Measurements from ENCODE around the gene HIVEP2.

Gene HIVEP2

DNA sequence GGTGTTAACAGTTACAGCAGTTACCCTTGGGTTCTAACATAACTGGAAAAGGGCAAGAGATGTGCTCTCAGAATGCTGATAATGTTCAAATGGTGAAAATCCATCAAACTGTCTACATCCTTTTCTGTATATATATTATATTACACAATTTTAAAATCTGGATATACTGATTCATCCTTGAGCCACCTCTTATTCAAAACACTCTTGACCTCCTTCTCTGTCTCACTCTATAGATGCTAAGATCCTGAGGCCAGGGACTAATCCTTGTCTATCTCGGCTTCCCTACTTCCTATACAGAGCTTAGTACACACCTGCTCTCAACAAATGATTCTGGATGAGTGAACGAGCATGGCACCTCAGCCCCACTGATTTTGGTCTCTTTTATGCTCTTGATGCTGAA lies 47.3 kb downstream of the HIVEP2 start:
- H3K9me3 ChIP-seq (ENCODE audit: control insufficient read depth, low read length) = no peaks in the 10 kb centered on the region
- H3K4me1 ChIP-seq (ENCODE audit: control insufficient read depth, insufficient read depth, low read length, poor library complexity, severe bottlenecking) = peaks cover 48% of the 10 kb centered on the region
- no peaks in the 10 kb centered on the region for H3K27me3 ChIP-seq (replicated peaks; ENCODE audit: control insufficient read depth, insufficient read depth, low read length, poor library complexity, severe bottlenecking)
- no peak overlapping the region for H3K27ac ChIP-seq (ENCODE audit: insufficient read depth, low read length, poor library complexity, severe bottlenecking)
- H3K36me3 ChIP-seq (ENCODE audit: control insufficient read depth, insufficient read depth, low read length) = no peaks in the 10 kb centered on the region
- no peak for DNase-seq
- H3K4me3 ChIP-seq (ENCODE audit: insufficient read depth, low read depth, low read length, poor library complexity, severe bottlenecking) = no peak overlapping the region

DNA sequence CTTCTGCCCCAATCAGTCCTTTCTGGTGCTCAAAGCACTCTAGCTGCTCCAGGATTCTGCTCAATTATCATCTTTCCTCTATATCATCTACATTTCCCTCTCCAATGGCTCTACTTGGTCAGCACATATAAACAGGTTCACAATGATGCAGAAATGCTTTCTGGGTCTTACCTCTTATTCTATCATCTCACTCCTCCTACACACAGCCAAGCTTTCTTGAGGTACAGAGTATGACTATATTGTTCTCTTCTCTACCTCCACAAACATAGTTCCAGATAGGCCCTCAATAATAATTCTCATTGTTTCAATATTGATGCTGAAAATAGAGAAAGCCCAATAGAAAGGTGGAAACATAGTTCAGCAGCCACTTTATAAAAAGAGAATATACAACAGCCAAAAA lies 48.2 kb downstream of the HIVEP2 start:
- H3K4me1 ChIP-seq (ENCODE audit: control insufficient read depth, insufficient read depth, low read length, poor library complexity, severe bottlenecking) = peaks cover 43% of the 10 kb centered on the region

DNA sequence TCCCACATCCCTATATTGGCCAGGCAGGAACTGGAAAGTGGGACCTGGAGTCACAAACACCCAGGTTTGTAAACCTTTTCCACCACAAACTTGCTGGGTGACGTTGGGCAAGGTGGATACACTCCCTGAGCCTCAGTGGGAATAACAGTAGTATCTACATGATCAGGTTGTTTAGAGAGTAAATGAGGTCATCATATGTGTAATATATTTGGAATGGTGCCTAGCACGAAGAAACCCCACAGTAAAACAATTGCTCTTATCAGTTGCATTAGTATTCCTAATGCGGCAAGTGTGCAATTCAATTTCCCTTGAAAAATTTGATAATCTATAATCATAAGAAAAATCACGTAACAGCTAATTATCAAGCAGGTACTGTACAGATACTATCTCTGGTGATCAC lies 51.9 kb downstream of the HIVEP2 start:
- Histone ChIP-seq H3K27ac (ENCODE audit: insufficient read depth, low read length, poor library complexity, severe bottlenecking) (no peak overlapping the region), H3K36me3 (ENCODE audit: control insufficient read depth, insufficient read depth, low read length) (no peaks in the 10 kb centered on the region), H3K27me3 (replicated peaks; ENCODE audit: control insufficient read depth, insufficient read depth, low read length, poor library complexity, severe bottlenecking) (no peaks in the 10 kb centered on the region), H3K9me3 (ENCODE audit: control insufficient read depth, low read length) (no peaks in the 10 kb centered on the region), H3K4me1 (ENCODE audit: control insufficient read depth, insufficient read depth, low read length, poor library complexity, severe bottlenecking) (peaks cover 36% of the 10 kb centered on the region), H3K4me3 (ENCODE audit: insufficient read depth, low read depth, low read length, poor library complexity, severe bottlenecking) (no peak overlapping the region)
- DNase-seq = no peak

More for the DNA sequence above, 48.2 kb downstream of the HIVEP2 start:
- Histone ChIP-seq H3K9me3 (ENCODE audit: control insufficient read depth, low read length) (no peaks in the 10 kb centered on the region), H3K36me3 (ENCODE audit: control insufficient read depth, insufficient read depth, low read length) (no peaks in the 10 kb centered on the region), H3K27me3 (replicated peaks; ENCODE audit: control insufficient read depth, insufficient read depth, low read length, poor library complexity, severe bottlenecking) (no peaks in the 10 kb centered on the region), H3K4me3 (ENCODE audit: insufficient read depth, low read depth, low read length, poor library complexity, severe bottlenecking) (no peak overlapping the region), H3K27ac (ENCODE audit: insufficient read depth, low read length, poor library complexity, severe bottlenecking) (no peak overlapping the region)
- DNase-seq = no peak

DNA sequence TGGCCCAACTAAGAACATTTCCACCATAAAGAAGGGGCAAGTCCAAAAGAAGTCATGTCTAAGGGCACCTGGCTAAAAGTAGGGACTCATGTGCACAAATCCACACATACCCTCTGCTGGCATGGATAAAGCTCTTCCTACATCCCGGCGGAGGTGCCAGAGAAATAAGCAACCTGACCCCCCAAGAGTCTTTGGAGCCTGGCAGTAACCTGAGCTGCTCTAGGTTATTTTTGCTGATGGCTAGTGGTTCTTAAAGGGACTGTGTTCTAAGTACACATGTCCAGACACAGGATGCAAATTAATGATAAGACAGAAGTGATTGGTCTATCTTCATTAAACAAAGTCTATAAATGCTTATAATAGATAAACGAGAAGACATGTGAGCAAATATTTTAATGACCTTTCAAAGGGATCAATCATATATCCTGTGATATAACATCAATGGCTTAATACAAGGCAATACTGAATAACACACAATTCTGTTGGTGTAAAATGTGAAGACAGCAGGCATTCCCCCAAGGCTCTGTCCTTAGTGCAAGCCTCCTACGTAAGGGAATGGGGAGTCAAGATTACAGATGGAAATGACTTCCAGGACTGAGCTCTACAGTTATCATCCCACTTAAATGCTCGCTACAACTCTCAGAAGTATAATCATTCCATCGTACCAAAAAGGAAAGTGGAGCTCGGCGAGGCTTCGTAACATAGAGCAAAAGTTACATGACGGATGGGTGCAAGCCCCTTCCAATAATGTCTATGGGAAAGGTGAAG lies 52.5 kb downstream of the HIVEP2 start:
- no peak for DNase-seq
- no peaks in the 10 kb centered on the region for H3K36me3 ChIP-seq (ENCODE audit: control insufficient read depth, insufficient read depth, low read length)
- no peak overlapping the region for H3K27ac ChIP-seq (ENCODE audit: insufficient read depth, low read length, poor library complexity, severe bottlenecking)
- peaks cover 30% of the 10 kb centered on the region for H3K4me1 ChIP-seq (ENCODE audit: control insufficient read depth, insufficient read depth, low read length, poor library complexity, severe bottlenecking)
- no peaks in the 10 kb centered on the region for H3K27me3 ChIP-seq (replicated peaks; ENCODE audit: control insufficient read depth, insufficient read depth, low read length, poor library complexity, severe bottlenecking)
- H3K4me3 ChIP-seq (ENCODE audit: insufficient read depth, low read depth, low read length, poor library complexity, severe bottlenecking) = no peak overlapping the region
- H3K9me3 ChIP-seq (ENCODE audit: control insufficient read depth, low read length) = no peaks in the 10 kb centered on the region

DNA sequence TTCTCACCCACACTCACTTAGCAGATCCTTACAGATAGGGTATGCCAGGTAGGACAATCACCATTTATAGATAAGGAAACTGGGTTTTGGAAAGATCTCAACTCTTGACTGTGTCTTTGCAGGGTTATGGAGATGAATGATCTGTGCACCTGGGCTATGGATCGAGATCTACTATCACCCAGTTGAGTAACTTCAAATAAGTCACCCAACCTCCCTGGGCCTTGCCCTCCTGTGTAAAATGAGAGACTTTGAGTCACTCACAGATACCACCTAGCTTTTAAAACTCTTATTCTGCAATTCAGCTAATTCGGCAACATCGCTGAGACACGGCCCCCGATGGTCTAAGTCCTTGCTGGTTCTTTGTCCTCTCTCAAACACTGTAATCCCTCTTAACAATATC lies 53.5 kb downstream of the HIVEP2 start:
- Histone ChIP-seq H3K36me3 (ENCODE audit: control insufficient read depth, insufficient read depth, low read length) (no peaks in the 10 kb centered on the region), H3K4me3 (ENCODE audit: insufficient read depth, low read depth, low read length, poor library complexity, severe bottlenecking) (no peak overlapping the region), H3K27ac (ENCODE audit: insufficient read depth, low read length, poor library complexity, severe bottlenecking) (peak overlapping the region; percentile 35), H3K4me1 (ENCODE audit: control insufficient read depth, insufficient read depth, low read length, poor library complexity, severe bottlenecking) (peaks cover 24% of the 10 kb centered on the region), H3K9me3 (ENCODE audit: control insufficient read depth, low read length) (no peaks in the 10 kb centered on the region), H3K27me3 (replicated peaks; ENCODE audit: control insufficient read depth, insufficient read depth, low read length, poor library complexity, severe bottlenecking) (no peaks in the 10 kb centered on the region)
- DNase-seq = no peak

DNA sequence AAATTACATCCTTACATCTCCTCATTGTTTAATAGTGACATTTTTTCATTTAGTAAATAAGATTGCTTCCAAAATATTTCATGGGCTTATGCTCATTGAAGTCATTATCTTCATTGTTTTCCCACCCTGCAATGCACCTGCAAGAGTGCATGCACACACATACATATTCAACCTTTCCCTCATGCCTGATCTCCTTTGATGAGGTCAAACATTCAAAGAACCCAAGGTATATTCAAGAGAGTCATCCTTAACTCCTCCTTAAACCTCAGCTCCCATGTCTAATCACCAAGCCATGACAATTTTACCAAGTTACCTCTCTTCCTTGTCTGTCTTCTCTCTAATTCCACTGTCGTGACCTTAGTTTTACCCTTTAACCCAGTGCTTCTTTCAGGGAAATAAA lies 56.5 kb downstream of the HIVEP2 start:
- H3K4me1 ChIP-seq (ENCODE audit: control insufficient read depth, insufficient read depth, low read length, poor library complexity, severe bottlenecking) = peaks cover 33% of the 10 kb centered on the region
- H3K9me3 ChIP-seq (ENCODE audit: control insufficient read depth, low read length) = no peaks in the 10 kb centered on the region
- no peak for DNase-seq
- peak overlapping the region; percentile 9 for H3K27ac ChIP-seq (ENCODE audit: insufficient read depth, low read length, poor library complexity, severe bottlenecking)
- H3K4me3 ChIP-seq (ENCODE audit: insufficient read depth, low read depth, low read length, poor library complexity, severe bottlenecking) = no peak overlapping the region
- H3K27me3 ChIP-seq (replicated peaks; ENCODE audit: control insufficient read depth, insufficient read depth, low read length, poor library complexity, severe bottlenecking) = no peaks in the 10 kb centered on the region
- no peaks in the 10 kb centered on the region for H3K36me3 ChIP-seq (ENCODE audit: control insufficient read depth, insufficient read depth, low read length)

DNA sequence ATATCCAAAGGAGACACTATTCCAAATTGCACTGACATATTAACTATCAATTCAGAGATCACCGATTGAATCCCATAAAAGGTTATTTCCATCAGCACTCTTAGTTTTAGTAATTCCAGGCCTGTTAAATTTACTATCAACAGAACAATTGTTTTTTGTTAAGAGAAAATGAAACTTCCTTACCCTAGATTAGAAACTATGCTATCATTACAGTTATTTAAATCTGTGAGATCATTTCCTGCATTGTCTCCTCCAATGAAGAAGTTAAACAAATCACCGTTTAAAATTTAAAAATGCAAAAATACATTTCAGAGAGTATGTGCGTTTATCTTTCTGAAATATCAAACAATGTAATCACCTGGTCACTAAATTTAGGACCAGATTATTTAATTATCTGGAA lies 57.5 kb downstream of the HIVEP2 start:
- Histone ChIP-seq H3K27ac (ENCODE audit: insufficient read depth, low read length, poor library complexity, severe bottlenecking) (peak overlapping the region; percentile 82), H3K9me3 (ENCODE audit: control insufficient read depth, low read length) (no peaks in the 10 kb centered on the region), H3K4me3 (ENCODE audit: insufficient read depth, low read depth, low read length, poor library complexity, severe bottlenecking) (no peak overlapping the region), H3K36me3 (ENCODE audit: control insufficient read depth, insufficient read depth, low read length) (no peaks in the 10 kb centered on the region), H3K4me1 (ENCODE audit: control insufficient read depth, insufficient read depth, low read length, poor library complexity, severe bottlenecking) (peaks cover 40% of the 10 kb centered on the region), H3K27me3 (replicated peaks; ENCODE audit: control insufficient read depth, insufficient read depth, low read length, poor library complexity, severe bottlenecking) (no peaks in the 10 kb centered on the region)
- DNase-seq = no peak

DNA sequence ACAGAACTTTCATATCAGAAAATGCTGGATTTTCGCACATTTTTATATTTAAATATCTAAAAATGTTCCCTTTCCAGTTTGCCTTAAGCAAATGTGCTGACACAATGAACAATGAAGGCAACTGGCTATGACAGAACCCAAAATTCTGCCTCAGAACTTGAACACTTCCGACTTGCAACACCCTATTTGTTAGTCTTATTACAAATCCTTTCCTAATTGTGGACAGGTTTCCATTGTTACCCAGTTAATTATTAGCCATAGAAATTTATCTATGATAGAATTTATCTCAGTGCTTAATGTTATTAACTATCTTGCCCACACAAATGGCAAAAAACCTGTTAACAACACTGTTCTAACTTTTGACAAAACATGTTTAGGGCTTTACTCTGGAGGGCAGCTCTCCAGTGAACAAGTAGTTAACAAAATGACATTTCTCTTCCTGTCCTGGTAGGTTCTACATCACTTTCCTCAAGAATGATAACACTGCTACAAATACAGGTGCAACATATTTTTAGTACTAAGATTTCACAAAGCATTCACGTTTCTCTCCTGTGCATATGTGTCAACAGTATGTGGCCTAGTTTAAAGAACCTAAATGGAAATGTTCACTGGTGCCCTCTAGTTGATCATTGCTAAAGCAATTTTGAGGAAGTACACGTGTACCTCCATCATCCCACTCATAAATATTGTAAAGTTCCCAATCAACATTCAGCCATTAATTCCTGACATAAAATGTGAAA lies 58.4 kb downstream of the HIVEP2 start:
- no peak for DNase-seq
- H3K27me3 ChIP-seq (replicated peaks; ENCODE audit: control insufficient read depth, insufficient read depth, low read length, poor library complexity, severe bottlenecking) = no peaks in the 10 kb centered on the region
- no peaks in the 10 kb centered on the region for H3K36me3 ChIP-seq (ENCODE audit: control insufficient read depth, insufficient read depth, low read length)
- H3K4me1 ChIP-seq (ENCODE audit: control insufficient read depth, insufficient read depth, low read length, poor library complexity, severe bottlenecking) = peaks cover 43% of the 10 kb centered on the region
- no peak overlapping the region for H3K4me3 ChIP-seq (ENCODE audit: insufficient read depth, low read depth, low read length, poor library complexity, severe bottlenecking)
- H3K27ac ChIP-seq (ENCODE audit: insufficient read depth, low read length, poor library complexity, severe bottlenecking) = peak overlapping the region; percentile 82
- no peaks in the 10 kb centered on the region for H3K9me3 ChIP-seq (ENCODE audit: control insufficient read depth, low read length)

DNA sequence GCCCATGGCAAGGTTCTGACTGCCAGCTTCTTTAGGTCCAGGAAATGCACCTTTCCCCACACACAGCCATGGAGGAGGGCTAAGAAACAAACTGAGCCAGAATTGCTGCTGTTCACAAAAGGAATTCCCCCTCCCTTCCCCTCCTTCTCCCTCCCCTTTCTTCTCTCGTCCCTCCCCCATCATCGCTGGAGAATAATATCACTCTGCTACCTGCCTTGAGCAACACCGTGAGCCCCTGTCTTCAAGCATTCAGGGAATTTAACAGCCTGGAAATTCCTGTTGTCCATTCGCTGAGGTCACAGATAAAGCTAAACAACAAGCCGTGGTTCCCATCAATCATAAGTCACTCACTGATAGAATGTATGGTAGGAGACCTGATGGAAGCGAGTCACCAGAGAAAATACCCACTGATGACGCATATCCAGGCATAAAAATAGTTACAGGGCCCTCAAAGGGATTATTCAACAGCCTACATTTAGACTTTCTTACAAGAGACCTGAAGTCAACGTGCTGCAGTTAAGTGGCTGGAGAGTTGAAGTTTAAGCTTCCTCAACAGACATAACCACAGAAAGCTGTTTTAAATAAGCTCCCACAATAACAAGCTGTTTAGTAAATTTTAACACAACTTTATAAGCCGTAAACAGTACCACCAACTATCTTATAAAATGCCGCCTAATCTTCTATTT lies 59.7 kb downstream of the HIVEP2 start:
- H3K4me1 ChIP-seq (ENCODE audit: control insufficient read depth, insufficient read depth, low read length, poor library complexity, severe bottlenecking) = peaks cover 47% of the 10 kb centered on the region
- H3K9me3 ChIP-seq (ENCODE audit: control insufficient read depth, low read length) = no peaks in the 10 kb centered on the region
- peak; percentile 47 to 59 (median 58) for DNase-seq
- no peaks in the 10 kb centered on the region for H3K36me3 ChIP-seq (ENCODE audit: control insufficient read depth, insufficient read depth, low read length)
- H3K27me3 ChIP-seq (replicated peaks; ENCODE audit: control insufficient read depth, insufficient read depth, low read length, poor library complexity, severe bottlenecking) = no peaks in the 10 kb centered on the region
- peak overlapping the region; percentile 82 for H3K27ac ChIP-seq (ENCODE audit: insufficient read depth, low read length, poor library complexity, severe bottlenecking)
- H3K4me3 ChIP-seq (ENCODE audit: insufficient read depth, low read depth, low read length, poor library complexity, severe bottlenecking) = peak overlapping the region; percentile 46

All from effector memory CD4-positive, alpha-beta T cell (primary cell).